Hepatocyte (in vitro differentiated cells): ENCODE measurements around the gene RTN4RL1. TPM values are rescaled to one million over a fixed set of nuclear protein-coding genes. Genes with fewer than 3 reads are reported as not detected.

Source experiments
- DNase-seq: peaks from one replicate; pipeline ENCODE4 v3.0.0-alpha.2; 2016; ENCODE audit warnings: low spot score
- H2AFZ ChIP-seq: fragments of 200-600 bp; sonication (generic); 2 replicates; pipeline ENCODE4 v1.6.0; 2016; ENCODE audit warnings: antibody characterized with exemption, mild to moderate bottlenecking
- H3K27ac ChIP-seq: fragments of 200-600 bp; sonication (generic); 2 replicates; pipeline ENCODE4 v1.5.1; 2016; ENCODE audit warnings: mild to moderate bottlenecking
- H3K27me3 ChIP-seq: fragments of 200-600 bp; sonication (generic); 2 replicates; pipeline ENCODE4 v1.6.1; 2016
- H3K36me3 ChIP-seq: fragments of 200-600 bp; sonication (generic); replicated peaks from 2 replicates; pipeline ENCODE4 v1.5.1; 2016; ENCODE audit warnings: low read depth; ENCODE audit not compliant: insufficient read depth
- H3K4me1 ChIP-seq: fragments of 200-600 bp; sonication (generic); 2 replicates; pipeline ENCODE4 v1.5.1; 2016; ENCODE audit warnings: mild to moderate bottlenecking, moderate library complexity; ENCODE audit not compliant: insufficient read depth
- H3K4me2 ChIP-seq: fragments of 200-600 bp; sonication (generic); 2 replicates; pipeline ENCODE4 v1.6.0; 2016
- H3K4me3 ChIP-seq: fragments of 200-600 bp; sonication (generic); 2 replicates; pipeline ENCODE4 v1.5.1; 2016; ENCODE audit warnings: mild to moderate bottlenecking
- H3K79me2 ChIP-seq: fragments of 200-600 bp; sonication (generic); 2 replicates; pipeline ENCODE4 v1.6.0; 2017; ENCODE audit warnings: mild to moderate bottlenecking
- H3K9me2 ChIP-seq: fragments of 200-600 bp; sonication (generic); replicated peaks from 2 replicates; pipeline ENCODE4 v1.6.0; 2017; ENCODE audit warnings: mild to moderate bottlenecking; ENCODE audit not compliant: insufficient read depth
- H3K9me3 ChIP-seq: fragments of 200-600 bp; sonication (generic); 2 replicates; pipeline ENCODE4 v1.5.1; 2016; ENCODE audit warnings: low read depth, mild to moderate bottlenecking
- H4K20me1 ChIP-seq: fragments of 200-600 bp; sonication (generic); 2 replicates; pipeline ENCODE4 v1.6.0; 2016; ENCODE audit warnings: mild to moderate bottlenecking; ENCODE audit not compliant: insufficient read depth, poor library complexity, severe bottlenecking
- CTCF ChIP-seq: fragments of 200-600 bp; sonication (generic); IDR thresholded peaks from 2 replicates; pipeline ENCODE4 v1.5.1; 2016; ENCODE audit warnings: antibody characterized with exemption, mild to moderate bottlenecking; ENCODE audit not compliant: poor library complexity
- EZH2 ChIP-seq: fragments of 200-600 bp; sonication (generic); IDR thresholded peaks from 2 replicates; pipeline ENCODE4 v1.6.1; 2016; ENCODE audit warnings: antibody characterized with exemption, mild to moderate bottlenecking, borderline replicate concordance
- EZH2phosphoT487 ChIP-seq: fragments of 200-600 bp; sonication (generic); IDR thresholded peaks from one replicate; pipeline ENCODE4 v1.6.1; 2018; ENCODE audit warnings: antibody characterized with exemption, mild to moderate bottlenecking, low read depth, moderate library complexity; ENCODE audit not compliant: unreplicated experiment, severe bottlenecking
- WGBS: methylation state at CpG from one replicate; pipeline ENCODE4 v1.1.6; 2016; ENCODE audit warnings: low lambda C conversion rate; ENCODE audit errors: missing lambda C conversion rate; 5-methylcytosine and 5-hydroxymethylcytosine counted together
- polyA plus RNA-seq: library from polyadenylated mRNA; unstranded; fragments of >200 nt; fragmentation: Nextera tagmentation; extraction: Ambion mirVana; gene quantifications from 2 replicates; pipeline ENCODE4 v1.2.1, GENCODE V29; 2016
- total RNA-seq: library from RNA; depleted of rRNA; stranded (reverse); fragments of >200 nt; gene quantifications from 2 replicates; pipeline ENCODE4 v1.2.3, GENCODE V29; 2014

Gene RTN4RL1
- total and polyA plus RNA-seq, 2 experiments from 2014 or later, result 0.53 to 1.4 TPM

- Histone ChIP-seq H3K4me1 (peaks cover 8% of the 10 kb centered on the region), H3K27me3 (no peaks in the 10 kb centered on the region), H3K9me2 (no peaks in the 10 kb centered on the region), H3K9me3 (no peaks in the 10 kb centered on the region), H4K20me1 (no peaks in the 10 kb centered on the region), H3K4me3 (peak overlapping the region; percentile 69), H3K36me3 (no peaks in the 10 kb centered on the region), H3K79me2 (peaks cover 27% of the 10 kb centered on the region), H3K27ac (peak overlapping the region; percentile 93), H2AFZ (peak overlapping the region; percentile 76), H3K4me2 (peak overlapping the region; percentile 93)
- peak; percentile 77 for DNase-seq
- 32% methylated on average over 17 of the region's 17 CpGs for WGBS
- TF ChIP-seq EZH2phosphoT487, result no peak
- TF ChIP-seq CTCF, result peak; percentile 39
Observed at GRCh38 chr17:2042390-2042847, 17.3 kb upstream of the RTN4RL1 start.

GRCh38 chr17:2041561-2042389 lies 16.6 kb upstream of the RTN4RL1 start, which contains the start of gene OVCA2:
Gene OVCA2, plus strand, starts transcription at chr17:2042022. Its CDS starts 26 bp downstream, at chr17:2042048.
- 3% methylated on average over 56 of the region's 93 CpGs for WGBS
- peak within 1 kb of the TSS; percentile 76 for H2AFZ ChIP-seq
- H3K79me2 ChIP-seq, result peaks cover 27% of the 10 kb centered on the region

GRCh38 chr17:2040942-2041560 lies 15.9 kb upstream of the RTN4RL1 start:
- DNase-seq, result no peak

More at GRCh38 chr17:2041561-2042389, 16.6 kb upstream of the RTN4RL1 start, which contains the start of gene OVCA2:
- Histone ChIP-seq H3K9me2 (no peaks in the 10 kb centered on the region), H3K9me3 (no peaks in the 10 kb centered on the region), H3K4me1 (peaks cover 8% of the 10 kb centered on the region), H4K20me1 (no peaks in the 10 kb centered on the region), H3K36me3 (no peaks in the 10 kb centered on the region), H3K4me3 (peak within 1 kb of the TSS; percentile 74), H3K27me3 (no peaks in the 10 kb centered on the region), H3K4me2 (peak within 1 kb of the TSS; percentile 93), H3K27ac (peak within 1 kb of the TSS; percentile 93)
- TF ChIP-seq CTCF, result peak; percentile 38
- no peak for TF ChIP-seq EZH2phosphoT487
- no peak for TF ChIP-seq EZH2
- DNase-seq, result peak; percentile 98

More at GRCh38 chr17:2040942-2041560, 15.9 kb upstream of the RTN4RL1 start:
- no peak for TF ChIP-seq EZH2phosphoT487
- 57% methylated on average over 16 of the region's 16 CpGs for WGBS
- Histone ChIP-seq H3K27me3 (no peaks in the 10 kb centered on the region), H4K20me1 (no peaks in the 10 kb centered on the region), H3K4me3 (peak overlapping the region; percentile 74), H2AFZ (peak overlapping the region; percentile 64), H3K9me2 (no peaks in the 10 kb centered on the region), H3K79me2 (peaks cover 27% of the 10 kb centered on the region), H3K36me3 (no peaks in the 10 kb centered on the region), H3K4me2 (peak overlapping the region; percentile 93), H3K4me1 (peaks cover 8% of the 10 kb centered on the region), H3K27ac (peak overlapping the region; percentile 69), H3K9me3 (no peaks in the 10 kb centered on the region)
